Regular cardiac myocyte (primary cell): ENCODE measurements around the gene PAQR8. TPM values are rescaled to one million over a fixed set of nuclear protein-coding genes. Genes with fewer than 3 reads are reported as not detected.

Experiments
- total RNA-seq: library from RNA; depleted of rRNA; stranded (reverse); fragments of >200 nt; gene quantifications from 2 replicates; pipeline ENCODE4 v1.2.3, GENCODE V29; 2014

PAQR8 gene
- 3.5 and 6.2 TPM in 2 replicates for total RNA-seq

GRCh38 chr6:52361945-52362442 is at the start of gene PAQR8:
PAQR8 (plus strand) TSS chr6:52362151; CDS start chr6:52403214, 41,063 bp downstream.

GRCh38 chr6:52419809-52420667 is 58.1 kb downstream of the PAQR8 start, which contains the start of gene EFHC1:
EFHC1 (plus strand) TSS chr6:52420342; CDS start chr6:52420411, 69 bp downstream.

Other genes with a start within 250 kb of the PAQR8 start
- gene IL17A, start 175.8 kb upstream of the PAQR8 start, total RNA-seq = not detected in 2 replicates
- not detected in 2 replicates for gene IL17F, start 117.7 kb upstream of the PAQR8 start, total RNA-seq
- gene MCM3, start 77.4 kb upstream of the PAQR8 start, total RNA-seq = 22.6 and 96.6 TPM in 2 replicates
- 17.1 and 37.2 TPM in 2 replicates for gene EFHC1, start 58.2 kb downstream of the PAQR8 start, total RNA-seq
- 98.0 and 131 TPM in 2 replicates for gene TRAM2, start 214.9 kb downstream of the PAQR8 start, total RNA-seq